ENCODE results near the gene RPS27L. TPM values are rescaled to one million over a fixed set of nuclear protein-coding genes. Genes with fewer than 3 reads are reported as not detected.
A peak's percentile ranks its signal among the peaks of the same experiment; 100 is the strongest.

RPS27L gene
- 179 TPM for total RNA-seq

DNA sequence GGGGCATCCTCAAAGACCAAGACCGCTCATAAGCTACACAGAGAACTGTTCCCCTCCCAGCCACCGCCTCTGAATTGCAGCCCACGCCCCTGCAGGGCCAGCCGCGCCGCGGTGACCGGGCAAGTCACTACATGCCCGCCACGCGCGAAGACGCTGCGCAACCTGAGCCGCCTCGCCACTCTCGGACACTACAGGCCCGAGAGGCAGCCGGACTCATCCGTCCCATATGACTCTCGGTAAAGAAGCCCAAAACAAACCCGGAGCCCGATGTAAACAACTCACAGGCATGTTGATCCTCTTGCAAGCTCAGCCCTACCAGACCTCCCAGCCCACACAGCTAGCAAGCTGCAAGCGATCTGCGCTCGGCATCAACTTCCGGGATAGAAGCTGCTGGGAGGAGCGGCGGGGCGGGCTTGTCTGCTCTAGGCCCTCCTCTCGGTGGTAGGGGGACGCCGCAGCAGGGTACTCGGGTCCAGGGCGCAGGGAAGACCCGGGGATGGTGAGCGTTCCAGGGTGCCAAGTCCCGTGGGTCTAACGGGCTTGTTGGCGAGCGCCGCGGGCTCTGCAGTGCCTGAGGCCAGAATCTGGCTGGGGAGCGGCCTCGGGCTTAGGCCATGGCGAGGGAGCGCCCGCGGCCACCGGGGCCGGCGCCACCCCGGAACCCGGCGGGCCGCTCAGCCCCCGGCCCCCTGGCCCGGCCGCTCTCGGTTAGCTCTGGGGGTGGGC lies at the start of gene RPS27L:
Gene RPS27L (minus strand): TSS at position 360 of the 726 bp plus-strand sequence. CDS start 72 bp downstream, at position 288.
- DNase-seq (ENCODE audit: low spot score): peak; percentile 88

- no peak for DNase-seq (ENCODE audit: low spot score)
Observed at GRCh38 chr15:63206079-63206478, 48.8 kb upstream of the RPS27L start.

DNA sequence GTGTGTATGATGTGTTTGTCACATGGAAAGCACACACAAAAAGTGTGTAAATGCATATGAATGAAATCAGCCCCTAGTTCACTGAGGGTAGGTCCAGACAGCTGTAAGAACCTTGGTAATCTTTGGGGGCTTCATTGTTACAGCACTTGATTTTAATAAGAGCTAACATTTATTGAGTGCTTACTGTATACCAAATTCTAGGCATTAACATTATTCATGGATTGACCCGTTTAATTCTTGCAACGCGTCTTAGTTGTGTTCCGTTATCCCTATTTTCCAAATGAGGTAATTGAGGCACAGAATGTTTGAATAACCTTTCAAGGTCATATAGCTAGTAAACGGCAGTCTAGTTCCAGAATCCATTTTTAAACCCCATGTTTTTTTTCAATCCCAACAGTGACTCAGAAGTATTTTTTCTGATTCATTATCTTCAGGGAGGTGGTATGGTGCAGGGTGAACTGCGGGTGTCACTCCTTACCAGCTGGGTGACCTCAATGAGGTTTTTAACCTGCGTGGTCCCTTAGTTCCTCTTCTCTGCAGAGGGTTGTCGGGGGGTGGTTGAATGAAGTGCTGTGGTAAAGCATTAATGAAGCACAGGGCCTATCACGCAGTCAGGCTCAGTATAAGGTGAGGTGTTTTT lies 46.3 kb upstream of the RPS27L start:
- no peak for DNase-seq (ENCODE audit: low spot score)

GRCh38 chr15:63202861-63203260 lies 45.6 kb upstream of the RPS27L start:
- no peak for DNase-seq (ENCODE audit: low spot score)

GRCh38 chr15:63200464-63201249 lies 43.4 kb upstream of the RPS27L start:
- no peak for DNase-seq (ENCODE audit: low spot score)

GRCh38 chr15:63198371-63199250 lies 41.3 kb upstream of the RPS27L start:
- no peak for DNase-seq (ENCODE audit: low spot score)

DNA sequence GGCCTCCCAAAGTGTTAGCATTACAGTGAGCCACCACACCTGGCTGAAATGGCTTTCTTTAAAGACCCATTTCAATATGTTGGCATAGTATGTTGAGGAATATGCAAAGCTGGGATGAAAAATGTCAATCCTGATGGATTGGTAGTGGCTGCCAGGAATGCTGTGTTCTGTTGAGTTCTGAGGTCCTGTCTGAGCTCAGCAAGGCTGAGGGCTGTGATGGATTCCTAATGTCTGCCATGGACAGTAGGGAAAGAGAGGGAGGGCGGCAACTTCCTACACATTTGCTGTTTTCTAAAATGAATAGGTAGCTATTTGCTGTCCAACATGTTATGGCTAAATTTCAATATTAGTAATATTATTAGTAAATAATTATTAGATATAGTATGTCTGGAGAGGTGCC lies 40.3 kb upstream of the RPS27L start:
- DNase-seq (ENCODE audit: low spot score): no peak

GRCh38 chr15:63196842-63197241 lies 39.6 kb upstream of the RPS27L start:
- DNase-seq (ENCODE audit: low spot score): no peak

DNA sequence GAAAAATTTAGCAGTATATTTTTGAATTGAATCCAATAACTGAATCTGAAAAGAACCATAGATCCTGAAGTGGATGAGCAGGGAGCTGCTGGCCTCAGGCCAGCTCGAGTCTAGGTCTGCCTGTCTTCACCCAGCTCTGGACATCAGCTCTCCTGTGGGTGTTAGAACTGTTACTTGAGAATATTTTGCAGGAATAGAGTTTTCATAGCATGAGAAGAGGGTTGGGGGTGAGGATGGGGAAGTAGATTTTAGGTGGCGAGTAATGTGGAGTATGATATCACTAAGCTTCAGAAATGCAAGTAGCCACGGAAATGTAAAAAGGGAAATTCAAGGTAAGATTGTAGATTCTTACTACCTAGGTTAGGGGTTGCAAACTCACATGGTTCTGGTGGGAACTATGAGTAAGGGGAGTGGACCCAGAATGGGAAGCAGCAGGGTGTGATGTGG lies 38.3 kb upstream of the RPS27L start:
- no peak for DNase-seq (ENCODE audit: low spot score)

- DNase-seq (ENCODE audit: low spot score): no peak
Observed at GRCh38 chr15:63194880-63195568, 37.7 kb upstream of the RPS27L start.

GRCh38 chr15:63194302-63194701 lies 37.0 kb upstream of the RPS27L start:
- no peak for DNase-seq (ENCODE audit: low spot score)

GRCh38 chr15:63192619-63193206 lies 35.4 kb upstream of the RPS27L start:
- DNase-seq (ENCODE audit: low spot score): no peak

- no peak for DNase-seq (ENCODE audit: low spot score)
Observed at GRCh38 chr15:63191895-63192618, 34.8 kb upstream of the RPS27L start.

- no peak for DNase-seq (ENCODE audit: low spot score)
Observed at GRCh38 chr15:63190769-63191649, 33.7 kb upstream of the RPS27L start.

- no peak for DNase-seq (ENCODE audit: low spot score)
Observed at GRCh38 chr15:63189941-63190768, 32.9 kb upstream of the RPS27L start.

DNA sequence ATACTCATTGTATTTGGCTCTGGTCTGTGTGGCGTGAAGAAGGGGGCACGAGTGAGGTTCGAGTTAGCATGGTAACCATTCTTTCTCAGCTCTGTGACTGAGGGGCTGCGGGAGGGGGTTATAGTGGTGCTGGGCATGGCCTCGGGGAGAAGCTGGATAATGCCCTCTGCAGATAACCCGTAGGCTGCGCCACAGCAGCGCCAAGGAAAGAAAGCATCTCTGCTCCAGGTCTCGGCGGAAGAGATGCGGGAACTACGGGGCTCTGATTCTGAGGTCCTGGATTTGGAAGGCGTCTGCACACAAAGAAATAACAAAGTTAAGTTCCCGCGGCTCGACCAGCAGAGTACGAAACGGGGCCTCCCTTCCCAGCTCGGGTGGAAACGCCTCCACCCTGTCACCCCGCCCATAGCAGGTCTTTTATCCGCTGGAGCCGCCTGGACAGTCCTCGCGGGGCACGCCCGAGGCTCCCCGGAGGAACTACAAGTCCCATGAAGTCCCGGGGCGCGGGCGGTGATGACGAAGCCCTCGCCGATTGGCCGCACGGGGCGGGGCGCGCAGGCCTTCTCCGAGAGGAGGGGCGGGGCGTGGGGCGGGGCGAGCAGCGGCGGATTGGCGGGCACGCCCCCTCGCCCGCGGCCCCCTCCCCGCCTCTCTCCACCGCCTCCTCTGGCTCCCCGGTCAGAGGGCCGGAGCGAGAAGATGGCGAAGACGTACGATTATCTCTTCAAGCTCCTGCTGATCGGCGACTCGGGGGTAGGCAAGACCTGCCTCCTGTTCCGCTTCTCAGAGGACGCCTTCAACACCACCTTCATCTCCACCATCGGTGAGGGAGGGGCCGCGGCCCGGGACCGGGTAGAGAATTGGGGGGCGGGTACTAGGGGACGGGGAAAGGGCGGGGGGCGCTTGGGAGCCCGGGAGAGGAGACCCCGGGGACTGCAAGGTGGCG lies 31.9 kb upstream of the RPS27L start, which contains the start of gene RAB8B:
Gene RAB8B (plus strand): TSS at position 681 of the 946 bp plus-strand sequence. CDS start 19 bp downstream, at position 700.
- DNase-seq (ENCODE audit: low spot score): peak; percentile 98

Measured in mucosa of gallbladder (tissue), 1 donor.